Measurements from ENCODE around the gene ZFP92.

ZFP92 gene

DNA sequence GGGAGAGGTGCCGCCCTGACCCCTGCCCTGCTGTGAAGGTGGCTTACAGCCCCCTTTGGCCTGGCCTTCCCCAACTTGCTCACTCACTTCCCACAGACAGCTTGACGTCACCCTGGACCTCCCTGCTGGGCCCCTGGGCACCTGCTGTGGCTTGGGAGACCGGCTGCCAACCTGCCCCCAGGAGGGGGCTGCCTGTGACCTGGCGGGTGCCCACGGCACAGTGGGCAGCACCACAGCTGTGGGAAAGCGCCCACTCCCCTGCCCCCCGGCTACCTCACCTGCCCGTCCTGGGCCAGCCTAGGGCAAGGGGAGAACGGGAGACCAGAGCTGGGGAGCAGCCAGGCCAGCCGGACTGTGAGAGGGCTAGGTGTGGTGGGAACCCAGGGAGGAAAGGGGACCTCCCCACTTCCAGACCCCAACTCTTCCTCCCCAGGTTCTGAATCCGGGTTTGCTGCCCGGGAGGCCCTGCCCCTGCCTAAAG is 2.4 kb upstream of the ZFP92 start:
- no peak for DNase-seq

DNA sequence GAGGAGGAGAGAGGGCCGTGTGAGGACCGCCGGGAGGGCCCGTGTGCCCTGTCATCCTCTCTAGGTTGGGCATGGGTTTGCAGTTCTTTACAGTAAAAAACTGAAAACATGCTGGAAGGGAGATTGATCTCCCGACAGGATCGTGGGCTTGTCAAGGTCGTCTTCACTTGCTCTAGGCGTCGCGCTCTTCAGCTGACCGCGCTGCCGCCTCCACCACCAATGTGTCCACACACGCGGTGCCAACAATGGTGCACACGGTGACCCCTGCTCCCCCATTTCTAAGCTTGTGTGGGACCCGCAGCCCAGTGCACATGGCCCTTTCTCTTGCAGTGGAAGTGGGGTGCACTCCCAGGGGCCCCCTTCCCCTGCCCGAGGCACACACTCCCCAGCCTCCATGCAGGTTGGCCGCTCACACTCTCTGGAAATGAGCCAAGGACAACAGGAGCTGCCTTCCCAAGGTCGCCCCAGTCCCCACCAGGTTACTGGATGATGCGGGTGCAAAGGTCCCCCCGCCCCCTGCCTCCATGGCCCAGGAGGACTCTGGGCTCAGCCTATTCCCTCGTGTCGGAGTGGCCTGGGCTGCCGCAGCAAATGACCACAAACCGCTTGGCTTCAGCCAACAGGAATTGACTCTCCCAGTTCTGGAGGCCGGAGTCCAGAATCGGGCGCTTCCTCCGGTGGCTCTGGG is 1.7 kb upstream of the ZFP92 start:
- DNase-seq, result no peak

DNA sequence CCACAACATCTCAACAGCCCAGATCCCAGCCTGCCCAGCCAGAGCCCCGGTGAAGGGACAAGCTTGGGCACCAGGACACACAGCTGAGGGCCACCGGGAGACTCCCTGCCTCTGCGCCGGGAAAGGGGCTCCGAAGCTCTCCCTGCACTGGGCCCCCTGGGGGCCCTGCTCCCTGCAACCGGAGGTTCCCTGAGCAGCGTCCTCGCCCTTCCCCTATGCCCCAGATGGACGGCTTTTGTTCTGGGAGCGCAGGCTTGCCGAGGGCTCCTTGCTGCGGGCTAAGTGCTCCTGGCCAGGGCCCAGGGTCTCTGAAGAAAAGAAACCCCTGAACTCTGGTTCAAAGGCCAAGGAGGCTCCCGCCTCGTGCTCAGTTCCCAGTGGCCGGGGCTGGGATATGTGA is 899 bp upstream of the ZFP92 start:
- DNase-seq, result no peak

DNA sequence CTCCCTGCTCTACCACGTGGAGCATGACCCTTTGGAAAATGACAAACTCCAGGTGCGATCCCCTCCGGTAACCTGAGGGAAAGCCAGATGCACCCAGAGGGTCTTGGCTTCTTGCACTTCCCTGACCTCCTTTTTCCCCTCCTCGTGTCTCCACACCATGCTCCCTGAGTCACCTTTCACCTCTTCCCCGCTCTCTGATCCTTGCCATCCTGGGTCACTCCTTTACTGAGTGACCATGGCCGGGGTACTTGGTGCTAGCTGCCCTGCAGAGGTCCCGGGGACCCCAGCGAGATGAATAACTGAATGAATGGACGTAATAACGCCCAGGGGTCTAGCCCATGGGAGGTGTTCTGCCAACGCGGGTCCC is 401 bp upstream of the ZFP92 start:
- DNase-seq, result no peak

DNA sequence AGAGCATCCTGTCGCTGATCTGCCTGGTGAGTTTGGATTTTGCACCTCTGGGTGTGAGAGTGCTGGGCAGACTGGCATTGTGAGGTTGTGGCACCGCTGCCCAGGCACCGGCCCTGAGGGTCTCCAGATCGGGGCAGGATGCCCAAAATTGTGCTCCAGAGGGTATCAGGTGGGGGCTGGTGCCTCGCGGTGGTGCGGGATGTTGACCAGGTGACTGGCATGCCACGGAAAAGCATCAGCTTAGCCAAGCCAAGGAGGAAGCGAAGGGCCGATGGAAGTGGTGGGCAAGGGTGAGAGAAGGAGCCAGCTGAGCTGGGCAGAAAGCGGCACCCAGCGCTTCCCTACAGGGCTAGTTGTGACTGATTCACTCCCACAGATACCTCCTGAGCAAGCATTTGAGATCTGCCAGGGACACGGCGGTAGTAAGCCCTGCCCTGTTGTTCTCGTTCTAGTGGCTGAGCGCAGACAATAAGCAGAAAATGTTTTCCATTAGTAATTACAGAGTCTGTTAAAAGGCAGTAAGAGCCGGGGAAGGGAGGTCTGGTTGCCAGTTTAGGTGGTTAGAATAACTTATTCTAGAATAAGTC is 809 bp downstream of the ZFP92 start:
- DNase-seq, result no peak

DNA sequence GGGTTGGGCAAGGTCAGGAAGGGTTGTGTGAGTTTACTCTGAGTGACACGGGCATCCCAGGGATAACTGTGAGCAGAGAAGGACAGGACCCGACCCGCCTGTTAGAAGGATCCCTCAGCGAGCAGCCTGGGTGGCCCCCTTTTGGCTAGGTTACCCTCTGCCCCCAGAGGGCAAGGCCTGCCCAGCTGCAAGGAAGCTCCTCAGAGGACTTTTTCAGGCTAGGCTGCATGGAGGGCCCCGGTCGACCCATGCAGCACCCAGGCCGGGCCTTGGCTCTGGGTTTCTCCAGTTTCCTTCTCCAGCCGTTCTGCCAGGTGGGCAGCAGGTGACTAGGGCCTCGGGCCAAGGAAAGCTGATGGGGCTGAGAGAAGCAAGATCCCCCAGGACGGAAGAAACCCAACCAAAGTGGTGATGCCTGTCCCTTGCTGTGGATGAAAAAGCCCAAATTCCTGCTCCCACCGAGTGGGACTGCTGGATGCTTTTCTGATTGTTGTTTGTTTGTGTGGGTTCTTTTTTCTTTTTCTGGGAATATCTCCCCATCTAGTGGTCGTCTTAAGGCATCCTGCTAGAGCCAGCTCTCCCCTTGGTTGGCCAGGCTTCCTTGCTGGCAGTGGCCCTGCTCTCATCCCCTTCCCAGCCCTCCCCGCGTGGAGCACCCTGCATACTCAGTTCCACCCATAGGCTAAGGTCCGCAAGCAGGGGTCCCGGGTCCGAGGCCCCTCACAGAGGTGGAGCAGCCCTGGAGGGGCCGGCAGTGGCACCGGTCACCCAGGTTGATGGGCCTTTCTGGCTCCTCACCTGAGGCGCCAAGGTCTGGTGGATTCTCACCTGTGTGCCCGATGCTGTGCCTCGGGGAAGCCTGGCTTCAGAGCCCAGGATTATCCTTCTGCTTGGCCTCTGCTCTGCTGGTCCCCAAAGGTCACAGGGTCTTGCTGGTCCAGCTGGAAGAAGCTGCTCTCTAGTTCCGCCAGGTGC is 1.8 kb downstream of the ZFP92 start:
- DNase-seq, result no peak

DNA sequence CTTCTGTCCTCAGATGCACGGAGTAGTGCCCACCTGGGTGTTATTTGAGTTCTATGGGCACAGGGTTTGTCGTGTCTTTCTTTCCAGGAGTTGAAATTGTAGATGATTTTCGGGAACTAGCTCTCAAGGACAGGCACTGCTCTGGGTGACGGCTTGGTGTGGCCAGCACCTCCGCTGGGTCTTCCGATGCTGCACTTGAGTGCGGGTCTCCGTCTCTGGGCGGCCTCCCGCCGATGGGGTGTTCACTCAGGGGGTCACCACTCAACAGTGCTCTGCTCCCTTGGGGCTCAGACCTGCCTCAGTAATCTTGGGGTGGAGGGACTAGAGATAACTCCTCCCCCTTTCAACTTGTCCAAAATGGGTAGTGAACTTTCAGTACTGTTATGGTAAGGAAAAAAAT is 2.5 kb downstream of the ZFP92 start:
- DNase-seq, result no peak

DNA sequence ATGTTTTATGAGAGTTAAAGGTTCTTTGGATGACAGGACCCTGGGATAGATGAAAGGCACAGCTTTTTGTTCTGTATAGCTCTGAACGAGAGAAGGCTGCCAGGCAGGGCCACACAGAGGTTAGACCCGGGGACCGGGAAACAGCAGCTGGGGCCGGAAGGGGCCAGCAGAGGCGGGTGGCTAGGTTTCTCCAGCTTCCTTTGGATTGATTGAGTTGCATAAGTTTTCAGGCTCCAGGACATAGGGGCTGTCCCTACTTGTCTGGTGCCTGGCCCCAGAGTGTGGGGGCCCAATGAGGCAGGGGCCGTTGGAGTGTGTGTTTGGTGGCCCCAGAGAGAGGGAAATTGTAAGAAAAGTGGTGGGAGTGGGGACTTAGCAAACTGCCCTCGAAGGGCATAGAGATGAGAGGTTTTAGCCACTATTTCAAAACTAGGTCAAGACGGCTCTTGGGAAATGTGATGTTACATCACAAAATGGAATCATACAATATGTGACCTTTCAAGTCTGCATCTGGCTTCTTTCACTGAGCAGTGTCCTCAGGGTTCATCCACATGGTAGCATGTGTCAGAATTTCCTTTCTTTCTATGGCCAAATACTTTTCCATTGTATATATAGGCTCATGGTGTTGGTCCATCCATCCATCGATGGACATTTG is 3.7 kb downstream of the ZFP92 start:
- no peak for DNase-seq

DNA sequence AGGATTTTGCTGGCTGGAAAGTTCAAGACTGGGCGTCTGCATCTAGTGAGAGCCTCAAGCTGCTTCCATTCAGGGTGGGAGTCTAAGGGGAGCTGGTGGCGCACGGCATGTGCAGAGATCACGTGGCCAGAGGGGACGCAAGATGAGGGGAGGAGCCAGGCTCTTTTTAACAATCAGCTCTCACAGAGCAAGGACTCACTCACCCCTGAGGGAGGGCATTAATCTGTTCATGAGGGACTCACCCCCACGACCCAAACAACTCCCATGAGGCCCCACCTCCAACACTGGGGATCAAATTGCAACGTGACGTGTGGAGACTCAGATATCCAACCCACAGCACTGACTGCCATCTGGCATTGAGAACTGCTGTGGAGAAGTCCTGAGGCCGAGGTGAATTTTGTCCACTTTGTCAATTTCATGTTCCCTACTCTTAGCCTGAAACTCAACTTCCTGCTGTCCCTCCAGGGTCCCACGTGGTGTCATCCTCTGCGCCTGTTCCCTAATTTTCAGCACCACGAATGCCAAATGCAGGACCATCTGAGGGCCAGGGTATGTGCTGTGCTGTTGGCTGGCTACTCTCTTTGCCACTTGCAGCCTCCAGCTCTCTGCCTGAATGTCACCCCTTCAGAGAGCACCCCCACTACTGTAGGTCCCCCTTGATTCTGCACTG is 5.6 kb downstream of the ZFP92 start:
- DNase-seq, result peak; percentile 4

DNA sequence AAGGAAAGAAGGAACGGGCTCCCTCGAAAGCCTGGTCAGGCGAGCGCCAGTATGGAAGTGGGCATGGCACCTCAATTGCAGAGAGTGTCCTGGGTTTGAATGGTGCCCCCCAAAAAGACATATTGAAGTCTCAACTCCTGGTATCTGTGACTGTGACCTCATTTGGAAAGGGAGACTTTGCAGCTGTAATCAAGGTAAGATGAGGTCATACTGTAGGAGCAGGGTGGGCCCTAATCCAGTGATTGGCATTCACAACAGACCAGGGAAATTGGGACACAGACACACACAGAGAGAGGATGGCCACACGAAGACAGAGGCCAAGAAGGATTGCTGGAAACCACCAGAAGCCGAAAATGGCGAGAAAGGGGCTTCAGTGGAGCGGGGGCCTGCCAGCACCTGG is 6.4 kb downstream of the ZFP92 start:
- DNase-seq, result no peak

DNA sequence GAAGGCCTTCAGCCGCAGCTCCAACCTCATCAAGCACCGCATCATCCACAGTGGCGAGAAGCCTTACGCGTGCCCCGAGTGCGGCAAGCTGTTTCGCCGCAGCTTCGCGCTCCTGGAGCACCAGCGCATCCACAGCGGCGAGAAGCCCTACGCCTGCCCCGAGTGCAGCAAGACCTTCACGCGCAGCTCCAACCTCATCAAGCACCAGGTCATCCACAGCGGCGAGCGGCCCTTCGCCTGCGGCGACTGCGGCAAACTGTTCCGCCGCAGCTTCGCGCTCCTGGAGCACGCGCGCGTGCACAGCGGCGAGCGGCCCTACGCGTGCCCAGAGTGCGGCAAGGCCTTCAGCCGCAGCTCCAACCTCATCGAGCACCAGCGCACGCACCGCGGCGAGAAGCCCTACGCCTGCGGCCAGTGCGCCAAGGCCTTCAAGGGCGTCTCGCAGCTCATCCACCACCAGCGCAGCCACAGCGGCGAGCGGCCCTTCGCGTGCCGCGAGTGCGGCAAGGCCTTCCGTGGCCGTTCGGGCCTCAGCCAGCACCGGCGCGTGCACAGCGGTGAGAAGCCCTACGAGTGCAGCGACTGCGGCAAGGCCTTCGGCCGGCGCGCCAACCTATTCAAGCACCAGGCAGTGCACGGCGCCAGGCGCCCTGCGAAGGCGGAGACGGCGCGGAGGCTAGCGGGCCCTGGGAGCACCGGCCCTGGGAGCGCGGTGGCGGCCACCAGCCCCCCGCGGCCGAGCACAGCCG is 9.8 kb downstream of the ZFP92 start:
- no peak for DNase-seq

DNA sequence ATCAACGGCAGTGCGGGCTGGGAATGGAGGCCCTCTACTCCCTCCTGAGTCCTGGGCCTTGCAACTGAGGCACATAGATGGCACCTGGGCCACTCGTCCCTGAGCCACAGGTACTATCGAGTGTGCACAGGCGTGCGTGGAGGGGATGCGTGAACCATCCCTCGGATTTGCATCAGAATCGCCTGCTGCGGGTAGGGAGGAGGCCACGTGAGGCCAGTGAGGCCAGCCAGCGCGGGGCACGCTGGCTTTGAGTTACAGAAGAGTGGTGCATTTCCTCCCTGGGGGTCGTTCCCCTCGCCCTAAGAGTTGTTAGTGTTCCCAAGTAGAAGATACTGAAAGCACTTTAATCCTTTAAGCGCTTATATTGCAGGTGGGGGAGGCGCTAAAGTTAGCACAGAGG is 10.6 kb downstream of the ZFP92 start:
- no peak for DNase-seq

DNA sequence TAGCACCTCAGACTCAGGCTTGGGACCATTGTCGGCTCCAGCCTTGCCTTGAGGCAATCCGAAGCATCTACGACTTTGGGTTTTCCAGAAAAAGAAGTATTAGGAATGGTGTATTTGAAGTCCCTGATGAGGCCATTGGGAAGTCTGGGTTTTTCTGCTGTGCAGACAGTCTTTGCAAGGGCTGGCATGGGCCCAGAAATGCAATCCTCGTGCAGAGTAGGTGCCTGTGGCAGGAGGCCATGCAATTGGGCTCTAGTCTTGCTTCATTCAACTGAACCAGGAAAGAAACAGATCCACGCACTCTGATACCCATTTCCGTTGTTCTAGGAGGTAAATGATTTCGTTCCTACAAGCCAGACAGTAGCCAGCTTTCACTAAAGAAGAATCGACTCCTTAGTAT is 12.4 kb downstream of the ZFP92 start:
- no peak for DNase-seq

DNA sequence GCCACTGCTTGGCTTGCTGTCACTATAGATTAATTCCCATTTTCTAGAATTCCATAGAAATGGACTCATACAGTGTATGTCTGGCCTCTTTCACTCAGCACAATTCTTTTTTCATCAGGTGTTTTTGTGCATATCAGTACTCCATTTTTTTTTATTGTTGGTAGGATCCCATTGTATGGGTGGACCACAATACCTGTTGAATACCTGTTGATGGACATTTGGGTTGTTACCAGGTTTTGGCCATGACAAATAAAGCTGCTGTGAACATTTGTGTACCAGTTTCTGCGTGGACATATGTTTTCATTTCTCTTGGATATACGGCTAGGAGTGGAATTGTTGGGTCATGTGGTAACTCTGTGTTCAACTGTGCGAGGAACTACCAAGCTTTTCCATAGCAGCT is 14.9 kb downstream of the ZFP92 start:
- no peak for DNase-seq

DNA sequence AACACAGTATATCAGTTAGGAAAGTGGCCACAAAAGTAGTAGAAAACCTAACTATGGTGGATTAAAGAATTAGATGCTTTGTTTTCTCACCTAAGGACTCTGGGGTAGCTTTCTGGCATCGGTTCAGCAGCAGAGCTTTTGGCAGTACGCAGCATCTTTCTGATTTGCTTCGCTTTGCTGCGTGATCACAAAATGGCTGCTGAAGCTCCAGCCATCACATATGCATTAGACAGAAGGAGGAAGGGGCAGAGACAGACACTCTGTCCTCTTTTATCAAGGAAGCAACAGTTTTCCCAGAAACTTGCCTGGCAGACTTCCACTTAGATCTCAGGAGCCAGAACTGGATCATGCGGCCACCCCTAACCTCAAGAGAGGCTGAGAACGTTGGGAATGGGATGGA is 19.5 kb downstream of the ZFP92 start:
- no peak for DNase-seq

DNA sequence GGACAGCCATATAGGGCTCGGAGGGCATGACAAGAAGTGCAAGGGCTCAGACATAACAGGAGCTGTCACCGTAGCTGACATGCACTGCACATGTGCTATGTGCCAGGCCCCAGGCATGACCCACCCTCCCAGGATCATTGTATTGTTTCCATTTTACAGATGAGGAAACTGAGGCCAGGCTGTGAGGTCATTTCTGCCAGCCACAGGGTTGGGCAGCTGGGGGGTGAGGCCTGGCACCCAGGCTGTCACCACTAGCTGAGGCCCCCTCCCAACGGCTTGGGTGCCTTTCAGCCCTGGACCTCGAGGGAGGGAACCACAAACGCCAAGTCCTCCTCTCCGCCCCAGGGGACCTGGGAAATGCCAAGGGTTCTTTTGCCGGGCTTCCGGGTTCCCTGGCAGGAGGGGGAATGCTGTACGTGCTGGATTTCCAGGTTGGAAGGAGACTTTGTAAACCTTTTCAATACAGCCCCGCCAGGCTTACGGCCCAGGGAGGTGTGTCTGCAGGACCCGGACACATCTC is 21.9 kb downstream of the ZFP92 start:
- DNase-seq, result no peak

DNA sequence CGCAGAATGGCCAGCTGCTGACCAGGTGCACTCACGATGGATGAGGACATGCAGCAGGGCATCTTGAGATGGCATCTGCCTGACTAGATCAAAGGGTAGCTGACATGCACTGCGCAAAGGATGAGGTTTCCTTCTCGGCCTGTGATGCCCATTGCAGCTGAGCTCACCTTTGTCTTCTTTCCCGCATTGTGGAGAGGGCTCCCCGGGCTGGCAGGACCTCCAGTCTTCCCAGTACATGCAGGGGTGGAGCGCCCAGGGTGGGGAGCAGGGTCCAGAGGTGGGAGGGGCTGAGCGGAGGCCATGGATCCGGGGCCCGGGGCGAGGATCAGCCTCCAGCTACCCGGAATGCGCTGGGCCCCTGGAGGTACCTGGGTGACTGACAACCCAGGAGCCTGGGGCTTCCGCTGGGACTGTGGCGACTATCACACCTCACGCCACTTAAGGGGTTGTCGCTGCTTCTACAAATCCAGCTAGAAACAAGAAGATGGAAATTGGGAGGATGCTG is 22.6 kb downstream of the ZFP92 start:
- no peak for DNase-seq

DNA sequence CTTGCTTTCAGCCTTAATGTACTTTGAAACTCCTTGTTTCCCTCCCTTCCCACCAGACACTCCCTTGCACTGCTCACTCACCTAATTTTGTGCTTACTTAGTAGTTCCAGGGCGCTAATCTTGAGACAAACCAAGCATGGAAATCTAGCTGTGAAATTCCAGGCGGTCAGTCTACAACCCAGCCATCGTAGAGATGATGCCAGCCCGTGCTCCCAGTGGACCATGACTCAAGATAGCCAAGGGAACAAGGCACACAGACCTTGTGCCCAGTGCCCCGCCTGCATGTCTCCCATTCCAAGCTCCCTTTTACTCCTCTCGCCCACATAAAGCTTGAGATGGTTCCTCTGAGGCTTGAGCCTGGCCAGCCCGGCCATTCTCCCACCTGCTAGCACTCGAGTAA is 23.5 kb downstream of the ZFP92 start:
- no peak for DNase-seq

DNA sequence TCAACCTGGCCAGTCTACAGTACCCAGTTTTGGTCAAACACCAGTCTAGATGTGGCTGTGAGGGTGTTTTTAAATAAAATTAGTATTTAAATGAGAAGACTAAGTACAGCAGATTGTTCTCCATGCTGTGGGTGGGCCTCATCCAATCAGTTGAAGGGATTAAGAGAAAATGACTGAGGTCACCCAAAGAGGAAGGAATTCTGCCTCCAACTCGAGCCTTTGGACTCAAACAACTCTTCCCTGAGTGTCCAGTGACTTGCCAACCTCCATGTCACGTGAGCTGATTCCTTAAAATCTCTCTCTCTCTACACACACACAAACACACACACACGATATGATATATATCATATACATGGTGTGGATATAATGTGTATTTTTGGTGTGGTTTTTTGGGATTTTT is 24.6 kb downstream of the ZFP92 start:
- DNase-seq, result no peak

DNA sequence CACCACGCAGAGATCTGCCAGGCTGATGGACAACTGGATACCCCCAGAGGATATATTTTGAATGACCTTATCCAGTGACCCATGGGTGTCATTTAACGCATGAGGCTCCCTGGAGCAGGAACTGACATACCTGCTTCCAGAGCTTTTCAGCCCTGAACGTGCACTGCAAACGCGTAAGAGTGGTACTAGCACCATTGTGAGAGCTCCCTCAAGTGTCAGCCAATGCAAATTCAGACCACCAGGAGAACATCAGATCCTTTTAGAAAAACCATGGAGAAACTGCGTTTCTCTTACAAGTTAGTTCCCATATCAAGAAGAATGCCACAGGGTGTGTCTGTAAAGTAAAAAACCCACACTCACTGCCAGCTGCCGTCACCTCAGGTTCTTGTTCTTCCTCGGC is 27.3 kb downstream of the ZFP92 start:
- peak; percentile 5 for DNase-seq

DNA sequence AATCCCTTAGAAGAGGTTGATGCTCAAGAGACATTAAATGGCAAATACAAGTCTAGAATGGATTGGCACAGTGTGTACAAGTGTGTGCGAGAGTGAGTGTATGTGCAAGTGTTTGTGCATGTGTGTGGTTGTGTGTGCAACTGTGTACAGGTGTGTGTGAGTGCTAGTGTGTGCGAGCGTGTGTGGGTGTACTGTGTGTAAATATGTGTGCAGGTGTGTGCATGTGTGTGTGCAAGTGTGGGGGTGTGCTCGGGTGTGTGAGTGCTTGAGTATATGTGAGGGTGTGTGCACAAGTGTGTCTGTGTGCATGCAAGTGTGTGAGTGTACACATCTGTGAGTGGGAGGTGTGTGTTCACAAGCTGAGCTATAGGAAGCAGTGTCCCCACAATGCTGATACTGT is 28.7 kb downstream of the ZFP92 start:
- DNase-seq, result no peak

Data from fibroblast of skin of abdomen (primary cell).